Loucy (cell line): ENCODE results near the gene GOLIM4.

Experiments used
- EZH2phosphoT487 ChIP-seq: fragments of 200-600 bp; IDR thresholded peaks from 2 replicates; pipeline ENCODE4 v1.6.1; 2018; ENCODE audit warnings: antibody characterized with exemption, mild to moderate bottlenecking, moderate library complexity, borderline replicate concordance
- TF ChIP-seq, protein P1 (sequence below): fragments of 200-600 bp; sonication (generic); conservative IDR thresholded peaks from 2 replicates; pipeline ENCODE4 v1.5.1; 2014; ENCODE audit warnings: mild to moderate bottlenecking, antibody characterized with exemption, low read length

DNA sequence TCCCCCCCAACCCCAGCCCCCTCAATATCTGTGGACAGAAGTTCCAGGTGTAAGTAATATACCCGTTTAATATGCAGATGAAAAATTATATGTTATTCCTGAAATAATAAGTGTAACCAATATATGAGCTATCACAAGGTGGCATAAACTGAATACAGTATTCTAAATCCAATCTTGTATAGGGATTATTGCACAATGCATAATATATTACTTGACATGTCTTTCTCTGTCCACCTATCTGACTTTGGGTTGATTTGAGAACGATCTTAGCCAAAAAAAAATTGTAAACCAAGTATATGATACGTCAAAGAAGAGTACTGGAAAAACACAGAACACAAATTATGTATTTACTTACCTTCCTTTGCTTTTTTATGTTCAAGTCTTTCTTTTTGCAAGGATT, 47.8 kb downstream of the GOLIM4 start:
- TF ChIP-seq, protein P1, sequence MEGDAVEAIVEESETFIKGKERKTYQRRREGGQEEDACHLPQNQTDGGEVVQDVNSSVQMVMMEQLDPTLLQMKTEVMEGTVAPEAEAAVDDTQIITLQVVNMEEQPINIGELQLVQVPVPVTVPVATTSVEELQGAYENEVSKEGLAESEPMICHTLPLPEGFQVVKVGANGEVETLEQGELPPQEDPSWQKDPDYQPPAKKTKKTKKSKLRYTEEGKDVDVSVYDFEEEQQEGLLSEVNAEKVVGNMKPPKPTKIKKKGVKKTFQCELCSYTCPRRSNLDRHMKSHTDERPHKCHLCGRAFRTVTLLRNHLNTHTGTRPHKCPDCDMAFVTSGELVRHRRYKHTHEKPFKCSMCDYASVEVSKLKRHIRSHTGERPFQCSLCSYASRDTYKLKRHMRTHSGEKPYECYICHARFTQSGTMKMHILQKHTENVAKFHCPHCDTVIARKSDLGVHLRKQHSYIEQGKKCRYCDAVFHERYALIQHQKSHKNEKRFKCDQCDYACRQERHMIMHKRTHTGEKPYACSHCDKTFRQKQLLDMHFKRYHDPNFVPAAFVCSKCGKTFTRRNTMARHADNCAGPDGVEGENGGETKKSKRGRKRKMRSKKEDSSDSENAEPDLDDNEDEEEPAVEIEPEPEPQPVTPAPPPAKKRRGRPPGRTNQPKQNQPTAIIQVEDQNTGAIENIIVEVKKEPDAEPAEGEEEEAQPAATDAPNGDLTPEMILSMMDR = no peak
- no peak for TF ChIP-seq EZH2phosphoT487
